Breast epithelium (tissue), 3 donors: ENCODE data around the gene CNBD2.

Source experiments
- POLR2A ChIP-seq: fragments of 450-650 bp; IDR thresholded peaks from one replicate; pipeline ENCODE4 v1.6.1; 2016; ENCODE audit warnings: antibody characterized with exemption, mild to moderate bottlenecking, moderate library complexity
- POLR2AphosphoS5 ChIP-seq, 3 donors: sonication (generic); formaldehyde crosslinking; IDR thresholded peaks; one replicate each; pipeline ENCODE4 v1.6.1; 2017; ENCODE audit warnings: antibody characterized with exemption in 3 of 3
- TF ChIP-seq, protein P1 (sequence below), 3 donors: fragments of 450-650 bp; IDR thresholded peaks; one replicate each; pipeline ENCODE4 v1.5.1; 2016 to 2017; ENCODE audit warnings: antibody characterized with exemption in 3 of 3, mild to moderate bottlenecking in 3 of 3, moderate library complexity in 3 of 3

DNA sequence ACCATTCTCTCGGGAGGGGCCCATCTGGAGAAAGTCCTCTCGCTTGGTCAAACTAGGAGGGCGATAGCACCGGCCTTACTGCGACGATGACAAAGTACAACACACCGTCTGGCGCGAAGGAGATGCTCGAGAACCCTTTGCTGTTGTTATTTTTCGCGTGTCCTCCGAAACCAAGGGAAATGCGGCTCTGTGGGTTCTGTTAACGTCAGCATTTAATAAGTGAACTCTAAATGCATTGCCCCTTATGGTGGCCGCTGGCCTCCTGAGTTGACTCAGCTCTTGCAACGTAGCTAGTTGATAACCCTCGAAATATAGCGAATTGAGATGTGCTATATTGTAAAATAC lies 13.5 kb upstream of the CNBD2 start:
- TF ChIP-seq, protein P1, sequence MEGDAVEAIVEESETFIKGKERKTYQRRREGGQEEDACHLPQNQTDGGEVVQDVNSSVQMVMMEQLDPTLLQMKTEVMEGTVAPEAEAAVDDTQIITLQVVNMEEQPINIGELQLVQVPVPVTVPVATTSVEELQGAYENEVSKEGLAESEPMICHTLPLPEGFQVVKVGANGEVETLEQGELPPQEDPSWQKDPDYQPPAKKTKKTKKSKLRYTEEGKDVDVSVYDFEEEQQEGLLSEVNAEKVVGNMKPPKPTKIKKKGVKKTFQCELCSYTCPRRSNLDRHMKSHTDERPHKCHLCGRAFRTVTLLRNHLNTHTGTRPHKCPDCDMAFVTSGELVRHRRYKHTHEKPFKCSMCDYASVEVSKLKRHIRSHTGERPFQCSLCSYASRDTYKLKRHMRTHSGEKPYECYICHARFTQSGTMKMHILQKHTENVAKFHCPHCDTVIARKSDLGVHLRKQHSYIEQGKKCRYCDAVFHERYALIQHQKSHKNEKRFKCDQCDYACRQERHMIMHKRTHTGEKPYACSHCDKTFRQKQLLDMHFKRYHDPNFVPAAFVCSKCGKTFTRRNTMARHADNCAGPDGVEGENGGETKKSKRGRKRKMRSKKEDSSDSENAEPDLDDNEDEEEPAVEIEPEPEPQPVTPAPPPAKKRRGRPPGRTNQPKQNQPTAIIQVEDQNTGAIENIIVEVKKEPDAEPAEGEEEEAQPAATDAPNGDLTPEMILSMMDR (IDR thresholded peaks at IDR 0.05) = no peak
- TF ChIP-seq POLR2A (no peak), POLR2AphosphoS5 (IDR thresholded peaks at IDR 0.05) (no peak)
